ENCODE measurements around the gene SELENOP. TPM values are rescaled to one million over a fixed set of nuclear protein-coding genes. Genes with fewer than 3 reads are reported as not detected.

SELENOP gene
- total RNA-seq, 4 donors from 2014 or later: 323 to 965 (median 866) TPM

GRCh38 chr5:42768106-42768504, 43.6 kb downstream of the SELENOP start:
- no peaks in the 10 kb centered on the region for H3K9me3 ChIP-seq
- H3K36me3 ChIP-seq: no peaks in the 10 kb centered on the region
- no peak for TF ChIP-seq POLR2A (IDR thresholded peaks at IDR 0.05)
- TF ChIP-seq CTCF (IDR thresholded peaks at IDR 0.05): no peak
- TF ChIP-seq EP300 (IDR thresholded peaks at IDR 0.05): no peak
- no peaks in the 10 kb centered on the region for H3K27me3 ChIP-seq
- no peak overlapping the region for H3K4me3 ChIP-seq
- WGBS, 2 donors: 51 to 70% methylated on average over 1 of the region's 1 CpG
- H3K27ac ChIP-seq: no peak overlapping the region
- H3K4me1 ChIP-seq: peaks cover 0 to 5% (median 0%) of the 10 kb centered on the region in 4 donors
- no peak for DNase-seq (ENCODE audit: low spot score in 2 of 2)

GRCh38 chr5:42767491-42768105, 44.1 kb downstream of the SELENOP start:
- Histone ChIP-seq H3K27ac (no peak overlapping the region), H3K9me3 (no peaks in the 10 kb centered on the region), H3K4me1 (peaks cover 0 to 5% (median 0%) of the 10 kb centered on the region in 4 donors), H3K36me3 (no peaks in the 10 kb centered on the region), H3K4me3 (no peak overlapping the region), H3K27me3 (no peaks in the 10 kb centered on the region)
- DNase-seq (ENCODE audit: low spot score in 2 of 2): no peak
- 29 to 36% methylated on average over 3 of the region's 3 CpGs for whole genome bisulfite sequencing, 2 donors
- TF ChIP-seq CTCF (IDR thresholded peaks at IDR 0.05) (peak; percentile 41 to 62 (median 49)), POLR2A (IDR thresholded peaks at IDR 0.05) (no peak)

- 94 to 96% methylated on average over 1 of the region's 1 CpG for WGBS, 2 donors
- TF ChIP-seq CTCF (IDR thresholded peaks at IDR 0.05): no peak
- TF ChIP-seq POLR2A (IDR thresholded peaks at IDR 0.05): no peak
- TF ChIP-seq EP300 (IDR thresholded peaks at IDR 0.05): no peak
- Histone ChIP-seq H3K36me3 (no peaks in the 10 kb centered on the region), H3K4me3 (no peak overlapping the region), H3K9me3 (no peaks in the 10 kb centered on the region), H3K27me3 (no peaks in the 10 kb centered on the region), H3K27ac (no peak overlapping the region), H3K4me1 (peaks cover 0 to 6% (median 2%) of the 10 kb centered on the region in 4 donors)
- DNase-seq (ENCODE audit: low spot score in 2 of 2): no peak
Observed at GRCh38 chr5:42761791-42762190, 49.9 kb downstream of the SELENOP start.

- no peak for DNase-seq (ENCODE audit: low spot score in 2 of 2)
- WGBS, 2 donors: 88 to 92% methylated on average over 4 of the region's 4 CpGs
- TF ChIP-seq EP300 (IDR thresholded peaks at IDR 0.05): no peak
Observed at GRCh38 chr5:42760426-42760825, 51.3 kb downstream of the SELENOP start.

DNA sequence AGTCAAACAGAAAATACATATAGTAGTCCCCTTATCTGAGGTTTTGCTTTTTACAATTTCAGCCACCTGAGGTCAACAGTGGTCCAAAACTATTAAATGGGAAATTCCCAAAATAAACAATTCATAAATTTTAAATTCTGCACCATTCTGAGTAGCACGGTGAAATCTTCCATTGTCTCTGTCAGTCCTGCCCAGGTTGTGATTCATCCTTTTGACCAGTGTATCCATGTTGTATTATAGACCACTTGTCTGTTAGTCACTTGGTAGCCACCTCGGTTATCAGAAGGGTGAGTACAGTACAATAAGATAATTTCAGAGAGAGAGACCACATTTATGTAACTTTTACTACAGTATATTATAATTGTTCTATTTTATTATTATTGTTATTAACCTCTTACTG, 52.2 kb downstream of the SELENOP start:
- H3K4me3 ChIP-seq: no peak overlapping the region
- no peak for DNase-seq (ENCODE audit: low spot score in 2 of 2)
- peaks cover 0 to 6% (median 2%) of the 10 kb centered on the region in 4 donors for H3K4me1 ChIP-seq
- H3K27me3 ChIP-seq: no peaks in the 10 kb centered on the region
- no peak for TF ChIP-seq CTCF (IDR thresholded peaks at IDR 0.05)
- TF ChIP-seq EP300 (IDR thresholded peaks at IDR 0.05): no peak
- TF ChIP-seq POLR2A (IDR thresholded peaks at IDR 0.05): no peak
- H3K36me3 ChIP-seq: no peaks in the 10 kb centered on the region
- no peak overlapping the region for H3K27ac ChIP-seq
- H3K9me3 ChIP-seq: no peaks in the 10 kb centered on the region
- 81 to 87% methylated on average over 2 of the region's 2 CpGs for WGBS, 2 donors

More at GRCh38 chr5:42760426-42760825, 51.3 kb downstream of the SELENOP start:
- Histone ChIP-seq H3K4me1 (peaks cover 0 to 6% (median 2%) of the 10 kb centered on the region in 4 donors), H3K36me3 (no peaks in the 10 kb centered on the region), H3K27ac (no peak overlapping the region), H3K27me3 (no peaks in the 10 kb centered on the region), H3K9me3 (no peaks in the 10 kb centered on the region), H3K4me3 (no peak overlapping the region)

All from tibial nerve (tissue), 4 donors.